HEK293 (cell line): Measurements from ENCODE around the gene THPO.

Source experiments
- GFI1B ChIP-seq: fragments of 450-650 bp; formaldehyde crosslinking; IDR thresholded peaks from 2 replicates; pipeline ENCODE4 v1.5.1; 2016; ENCODE audit warnings: missing biosample characterization, missing genetic modification characterization
- MZF1 ChIP-seq: fragments of 450-650 bp; formaldehyde crosslinking; IDR thresholded peaks from 2 replicates; pipeline ENCODE4 v1.5.1; 2017; ENCODE audit warnings: missing biosample characterization, missing genetic modification characterization, borderline replicate concordance
- SALL2 ChIP-seq: fragments of 450-650 bp; formaldehyde crosslinking; IDR thresholded peaks from 2 replicates; pipeline ENCODE4 v1.5.0; 2017; ENCODE audit warnings: missing biosample characterization, mild to moderate bottlenecking, missing genetic modification characterization, borderline replicate concordance
- WT1 ChIP-seq: fragments of 450-650 bp; formaldehyde crosslinking; IDR thresholded peaks from 2 replicates; pipeline ENCODE4 v1.5.1; 2016; ENCODE audit warnings: missing biosample characterization, missing genetic modification characterization
- ZNF121 ChIP-seq: fragments of 450-650 bp; formaldehyde crosslinking; IDR thresholded peaks from 2 replicates; pipeline ENCODE4 v1.5.1; 2016; ENCODE audit warnings: missing biosample characterization, missing genetic modification characterization
- ZNF266 ChIP-seq: fragments of 450-650 bp; formaldehyde crosslinking; IDR thresholded peaks from 2 replicates; pipeline ENCODE4 v1.5.1; 2016; ENCODE audit warnings: missing biosample characterization, missing genetic modification characterization, low read depth
- ZNF707 ChIP-seq: fragments of 450-650 bp; formaldehyde crosslinking; IDR thresholded peaks from 2 replicates; pipeline ENCODE4 v1.5.1; 2016; ENCODE audit warnings: missing biosample characterization, missing genetic modification characterization
- TF ChIP-seq, protein P1 (sequence below): fragments of 450-650 bp; formaldehyde crosslinking; IDR thresholded peaks from 2 replicates; pipeline ENCODE4 v1.5.1; 2016; ENCODE audit warnings: missing biosample characterization, missing genetic modification characterization
- TF ChIP-seq, protein P2 (sequence below): fragments of 450-650 bp; formaldehyde crosslinking; IDR thresholded peaks from 2 replicates; pipeline ENCODE4 v1.5.1; 2017; ENCODE audit warnings: missing biosample characterization, mild to moderate bottlenecking, missing genetic modification characterization, moderate library complexity
- TF ChIP-seq, protein P3 (sequence below): fragments of 450-650 bp; formaldehyde crosslinking; IDR thresholded peaks from 2 replicates; pipeline ENCODE4 v1.5.1; 2016; ENCODE audit warnings: missing biosample characterization, missing genetic modification characterization

DNA sequence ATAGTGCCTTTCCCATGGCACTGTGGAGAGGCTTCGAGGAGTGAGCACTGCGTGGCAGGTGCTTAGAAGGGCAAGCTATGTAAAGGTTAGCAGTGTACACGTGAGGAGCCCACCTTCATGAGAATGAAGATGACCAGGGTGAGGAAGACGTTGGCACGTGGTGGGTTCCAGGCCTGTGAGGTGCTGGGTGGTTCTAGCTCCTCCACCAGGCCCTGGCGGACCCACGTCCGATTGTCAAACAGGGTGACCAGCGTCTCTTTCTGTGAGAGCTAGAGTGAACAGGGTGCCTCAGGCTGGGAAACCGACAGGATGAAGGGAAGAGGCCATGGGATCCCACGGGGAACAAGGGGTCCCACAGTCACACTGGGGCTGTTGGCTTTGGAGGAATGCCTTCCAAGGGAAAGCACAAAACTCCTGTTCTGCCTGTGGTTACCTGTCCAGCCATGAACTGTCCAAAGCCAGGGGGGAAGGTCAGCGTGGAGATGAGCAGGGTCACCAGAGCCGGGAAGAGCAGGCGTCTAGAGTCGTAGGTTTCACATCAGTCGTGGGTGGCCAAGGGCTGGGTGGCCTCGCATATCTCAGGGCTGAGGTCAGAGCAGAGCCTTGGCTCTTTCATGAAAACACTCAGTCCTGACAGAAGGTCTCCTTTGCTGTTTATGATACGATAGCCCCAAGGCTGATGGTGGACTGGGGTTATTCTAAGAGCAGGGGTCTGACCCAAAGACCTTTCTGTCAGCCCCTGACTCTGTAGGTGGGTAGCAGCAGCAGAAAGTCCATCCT, 22.6 kb downstream of the THPO start:
- TF ChIP-seq, protein P1, sequence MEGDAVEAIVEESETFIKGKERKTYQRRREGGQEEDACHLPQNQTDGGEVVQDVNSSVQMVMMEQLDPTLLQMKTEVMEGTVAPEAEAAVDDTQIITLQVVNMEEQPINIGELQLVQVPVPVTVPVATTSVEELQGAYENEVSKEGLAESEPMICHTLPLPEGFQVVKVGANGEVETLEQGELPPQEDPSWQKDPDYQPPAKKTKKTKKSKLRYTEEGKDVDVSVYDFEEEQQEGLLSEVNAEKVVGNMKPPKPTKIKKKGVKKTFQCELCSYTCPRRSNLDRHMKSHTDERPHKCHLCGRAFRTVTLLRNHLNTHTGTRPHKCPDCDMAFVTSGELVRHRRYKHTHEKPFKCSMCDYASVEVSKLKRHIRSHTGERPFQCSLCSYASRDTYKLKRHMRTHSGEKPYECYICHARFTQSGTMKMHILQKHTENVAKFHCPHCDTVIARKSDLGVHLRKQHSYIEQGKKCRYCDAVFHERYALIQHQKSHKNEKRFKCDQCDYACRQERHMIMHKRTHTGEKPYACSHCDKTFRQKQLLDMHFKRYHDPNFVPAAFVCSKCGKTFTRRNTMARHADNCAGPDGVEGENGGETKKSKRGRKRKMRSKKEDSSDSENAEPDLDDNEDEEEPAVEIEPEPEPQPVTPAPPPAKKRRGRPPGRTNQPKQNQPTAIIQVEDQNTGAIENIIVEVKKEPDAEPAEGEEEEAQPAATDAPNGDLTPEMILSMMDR (tag by site-specific recombination) = no peak
- TF ChIP-seq GFI1B (tag by site-specific recombination) (no peak), ZNF266 (tag by site-specific recombination) (no peak), ZNF121 (tag by site-specific recombination) (no peak), SALL2 (tag by site-specific recombination) (no peak), MZF1 (tag by site-specific recombination) (no peak), ZNF707 (tag by site-specific recombination) (no peak), WT1 (tag by site-specific recombination) (no peak)
- TF ChIP-seq, protein P2, sequence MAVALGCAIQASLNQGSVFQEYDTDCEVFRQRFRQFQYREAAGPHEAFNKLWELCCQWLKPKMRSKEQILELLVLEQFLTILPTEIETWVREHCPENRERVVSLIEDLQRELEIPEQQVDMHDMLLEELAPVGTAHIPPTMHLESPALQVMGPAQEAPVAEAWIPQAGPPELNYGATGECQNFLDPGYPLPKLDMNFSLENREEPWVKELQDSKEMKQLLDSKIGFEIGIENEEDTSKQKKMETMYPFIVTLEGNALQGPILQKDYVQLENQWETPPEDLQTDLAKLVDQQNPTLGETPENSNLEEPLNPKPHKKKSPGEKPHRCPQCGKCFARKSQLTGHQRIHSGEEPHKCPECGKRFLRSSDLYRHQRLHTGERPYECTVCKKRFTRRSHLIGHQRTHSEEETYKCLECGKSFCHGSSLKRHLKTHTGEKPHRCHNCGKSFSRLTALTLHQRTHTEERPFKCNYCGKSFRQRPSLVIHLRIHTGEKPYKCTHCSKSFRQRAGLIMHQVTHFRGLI (tag by site-specific recombination) = no peak
- TF ChIP-seq, protein P3, sequence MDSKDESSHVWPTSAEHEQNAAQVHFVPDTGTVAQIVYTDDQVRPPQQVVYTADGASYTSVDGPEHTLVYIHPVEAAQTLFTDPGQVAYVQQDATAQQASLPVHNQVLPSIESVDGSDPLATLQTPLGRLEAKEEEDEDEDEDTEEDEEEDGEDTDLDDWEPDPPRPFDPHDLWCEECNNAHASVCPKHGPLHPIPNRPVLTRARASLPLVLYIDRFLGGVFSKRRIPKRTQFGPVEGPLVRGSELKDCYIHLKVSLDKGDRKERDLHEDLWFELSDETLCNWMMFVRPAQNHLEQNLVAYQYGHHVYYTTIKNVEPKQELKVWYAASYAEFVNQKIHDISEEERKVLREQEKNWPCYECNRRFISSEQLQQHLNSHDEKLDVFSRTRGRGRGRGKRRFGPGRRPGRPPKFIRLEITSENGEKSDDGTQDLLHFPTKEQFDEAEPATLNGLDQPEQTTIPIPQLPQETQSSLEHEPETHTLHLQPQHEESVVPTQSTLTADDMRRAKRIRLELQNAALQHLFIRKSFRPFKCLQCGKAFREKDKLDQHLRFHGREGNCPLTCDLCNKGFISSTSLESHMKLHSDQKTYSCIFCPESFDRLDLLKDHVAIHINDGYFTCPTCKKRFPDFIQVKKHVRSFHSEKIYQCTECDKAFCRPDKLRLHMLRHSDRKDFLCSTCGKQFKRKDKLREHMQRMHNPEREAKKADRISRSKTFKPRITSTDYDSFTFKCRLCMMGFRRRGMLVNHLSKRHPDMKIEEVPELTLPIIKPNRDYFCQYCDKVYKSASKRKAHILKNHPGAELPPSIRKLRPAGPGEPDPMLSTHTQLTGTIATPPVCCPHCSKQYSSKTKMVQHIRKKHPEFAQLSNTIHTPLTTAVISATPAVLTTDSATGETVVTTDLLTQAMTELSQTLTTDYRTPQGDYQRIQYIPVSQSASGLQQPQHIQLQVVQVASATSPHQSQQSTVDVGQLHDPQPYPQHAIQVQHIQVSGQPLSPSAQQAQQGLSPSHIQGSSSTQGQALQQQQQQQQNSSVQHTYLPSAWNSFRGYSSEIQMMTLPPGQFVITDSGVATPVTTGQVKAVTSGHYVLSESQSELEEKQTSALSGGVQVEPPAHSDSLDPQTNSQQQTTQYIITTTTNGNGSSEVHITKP (tag by site-specific recombination) = no peak
